Keratinocyte (primary cell): ENCODE results near the gene OR2T35.

ENCODE experiments used
- CTCF ChIP-seq, 3 experiments: IDR thresholded peaks in 1 of 3; conservative IDR thresholded peaks in 1 of 3; optimal IDR thresholded peaks in 1 of 3; 2 replicates in 2 of 3; 3 replicates in 1 of 3; pipeline versions ENCODE3 to v1.5.1; 2011; ENCODE audit warnings: low read length in 3 of 3, mild to moderate bottlenecking in 3 of 3, moderate library complexity in 2 of 3, control low read depth in 1 of 3, inconsistent platforms in 1 of 3; ENCODE audit not compliant: insufficient read depth in 2 of 3; ENCODE audit errors: extremely low read depth in 1 of 3
- EZH2 ChIP-seq: IDR thresholded peaks from one replicate; pipeline ENCODE4 v1.6.1; 2012; ENCODE audit warnings: inconsistent platforms, mild to moderate bottlenecking, low read length, moderate library complexity

DNA sequence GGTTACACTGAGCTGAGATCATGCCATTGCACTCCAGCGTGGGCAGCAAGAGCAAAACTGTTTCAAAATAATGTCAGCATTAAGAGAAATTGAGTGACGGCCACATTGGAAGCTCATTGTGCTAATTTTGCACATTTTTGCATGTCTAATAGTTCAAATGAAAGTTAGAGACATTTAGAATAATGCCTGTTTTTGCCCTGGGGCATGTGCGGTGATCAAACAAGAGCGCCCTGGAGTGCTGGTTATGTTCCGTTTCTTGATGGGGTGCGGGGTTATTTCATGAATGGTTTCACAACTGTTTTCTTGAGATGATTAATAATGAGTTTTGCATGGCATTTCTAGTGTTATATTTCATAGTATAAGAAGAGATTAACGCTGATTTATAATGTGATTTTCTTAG lies 23.3 kb downstream of the OR2T35 start:
- TF ChIP-seq CTCF (optimal IDR thresholded peaks at IDR 0.05 in 1 of 3, IDR thresholded peaks at IDR 0.05 in 1 of 3, conservative IDR thresholded peaks at IDR 0.05 in 1 of 3; ENCODE audit: extremely low read depth in 1 of 3, insufficient read depth in 2 of 3, low read length in 3 of 3) (no peak), EZH2 (no peak)
